ENCODE results near the gene ZSCAN2.

ZSCAN2 gene

GRCh38 chr15:84661001-84661400, 60.2 kb downstream of the ZSCAN2 start:
- no peak for TF ChIP-seq CTCF (IDR thresholded peaks at IDR 0.05; ENCODE audit: low read depth, low read length, missing control alignments)
- H3K4me3 ChIP-seq (ENCODE audit: low read depth, low read length), result no peak overlapping the region
- DNase-seq (ENCODE audit: low read depth), result no peak

DNA sequence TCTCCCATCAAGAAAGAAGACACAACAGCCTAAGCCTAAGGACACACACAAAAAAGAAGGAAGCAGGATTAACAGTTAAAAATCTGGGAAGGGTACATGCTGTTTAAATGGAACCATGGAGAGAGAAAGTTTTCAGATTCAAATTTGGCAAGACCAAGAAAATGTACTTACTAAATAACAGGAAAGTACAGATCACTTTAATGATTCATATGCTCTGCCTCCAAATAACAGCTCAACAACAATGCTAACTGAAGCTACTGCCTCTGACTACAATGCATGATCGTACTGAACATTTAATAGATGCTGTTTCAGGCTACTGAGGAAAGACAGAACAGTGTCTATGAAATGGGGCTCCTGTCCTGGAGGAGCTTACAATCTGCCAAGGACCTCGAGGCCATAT, 65.6 kb downstream of the ZSCAN2 start:
- H3K4me3 ChIP-seq (ENCODE audit: low read depth, low read length), result no peak overlapping the region
- DNase-seq (ENCODE audit: low read depth), result no peak
- no peak for TF ChIP-seq CTCF (IDR thresholded peaks at IDR 0.05; ENCODE audit: low read depth, low read length, missing control alignments)

DNA sequence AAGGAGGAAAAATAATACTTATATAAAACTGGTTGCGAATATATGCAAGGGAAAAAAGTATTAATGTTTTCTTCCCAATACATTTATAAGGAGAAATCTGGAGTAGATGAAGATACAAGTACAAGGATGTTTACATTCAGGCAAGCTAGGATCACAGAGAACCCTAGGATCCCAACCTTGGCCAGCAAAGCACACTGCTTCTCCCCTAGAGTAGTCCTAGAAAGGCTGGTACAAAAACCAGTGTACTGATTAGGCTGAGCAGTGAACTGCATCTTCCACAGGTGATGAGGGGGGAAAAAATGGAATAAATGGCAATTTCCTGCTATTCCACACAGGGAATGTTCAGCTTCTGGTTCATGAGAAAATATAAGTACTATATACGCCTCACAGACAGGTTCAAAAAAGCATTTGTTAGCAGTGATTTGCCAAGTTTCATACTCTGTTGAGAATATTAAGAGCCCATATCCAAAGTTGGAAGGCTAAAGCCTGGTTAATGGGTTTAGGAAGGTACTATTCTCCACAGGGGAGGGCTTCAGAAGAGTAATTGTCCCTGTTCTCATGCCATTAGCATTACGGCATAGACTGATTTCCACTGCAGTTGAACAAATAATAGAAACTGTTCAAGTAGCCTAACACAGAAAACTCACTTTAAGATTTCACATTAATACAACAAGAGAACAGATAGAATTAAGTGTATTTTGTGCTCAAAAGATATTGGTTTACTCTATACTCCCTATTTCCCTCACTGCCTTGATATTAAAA, 67.6 kb downstream of the ZSCAN2 start:
- no peak overlapping the region for H3K4me3 ChIP-seq (ENCODE audit: low read depth, low read length)
- DNase-seq (ENCODE audit: low read depth), result no peak
- TF ChIP-seq CTCF (IDR thresholded peaks at IDR 0.05; ENCODE audit: low read depth, low read length, missing control alignments), result no peak

- DNase-seq (ENCODE audit: low read depth), result no peak
- no peak for TF ChIP-seq CTCF (IDR thresholded peaks at IDR 0.05; ENCODE audit: low read depth, low read length, missing control alignments)
These were observed 68.9 kb downstream of the ZSCAN2 start for GRCh38 chr15:84669726-84670125.

GRCh38 chr15:84671211-84671610, 70.4 kb downstream of the ZSCAN2 start:
- H3K4me3 ChIP-seq (ENCODE audit: low read depth, low read length), result no peak overlapping the region
- no peak for DNase-seq (ENCODE audit: low read depth)
- no peak for TF ChIP-seq CTCF (IDR thresholded peaks at IDR 0.05; ENCODE audit: low read depth, low read length, missing control alignments)

More at GRCh38 chr15:84669726-84670125, 68.9 kb downstream of the ZSCAN2 start:
- H3K4me3 ChIP-seq (ENCODE audit: low read depth, low read length), result no peak overlapping the region
